GM21515 (cell line): ENCODE data around the gene TEKTIP1.
"Not testable (repeated sequence)": the region's sequence is repeated elsewhere in the genome, so short reads cannot be mapped to it uniquely, and the experiment has no call there.

Experiments used
- ATAC-seq: cut with Tn5 transposase; IDR thresholded peaks from one replicate; pipeline ENCODE4 v1.9.1; 2021; ENCODE audit not compliant: unreplicated experiment

The TEKTIP1 gene

DNA sequence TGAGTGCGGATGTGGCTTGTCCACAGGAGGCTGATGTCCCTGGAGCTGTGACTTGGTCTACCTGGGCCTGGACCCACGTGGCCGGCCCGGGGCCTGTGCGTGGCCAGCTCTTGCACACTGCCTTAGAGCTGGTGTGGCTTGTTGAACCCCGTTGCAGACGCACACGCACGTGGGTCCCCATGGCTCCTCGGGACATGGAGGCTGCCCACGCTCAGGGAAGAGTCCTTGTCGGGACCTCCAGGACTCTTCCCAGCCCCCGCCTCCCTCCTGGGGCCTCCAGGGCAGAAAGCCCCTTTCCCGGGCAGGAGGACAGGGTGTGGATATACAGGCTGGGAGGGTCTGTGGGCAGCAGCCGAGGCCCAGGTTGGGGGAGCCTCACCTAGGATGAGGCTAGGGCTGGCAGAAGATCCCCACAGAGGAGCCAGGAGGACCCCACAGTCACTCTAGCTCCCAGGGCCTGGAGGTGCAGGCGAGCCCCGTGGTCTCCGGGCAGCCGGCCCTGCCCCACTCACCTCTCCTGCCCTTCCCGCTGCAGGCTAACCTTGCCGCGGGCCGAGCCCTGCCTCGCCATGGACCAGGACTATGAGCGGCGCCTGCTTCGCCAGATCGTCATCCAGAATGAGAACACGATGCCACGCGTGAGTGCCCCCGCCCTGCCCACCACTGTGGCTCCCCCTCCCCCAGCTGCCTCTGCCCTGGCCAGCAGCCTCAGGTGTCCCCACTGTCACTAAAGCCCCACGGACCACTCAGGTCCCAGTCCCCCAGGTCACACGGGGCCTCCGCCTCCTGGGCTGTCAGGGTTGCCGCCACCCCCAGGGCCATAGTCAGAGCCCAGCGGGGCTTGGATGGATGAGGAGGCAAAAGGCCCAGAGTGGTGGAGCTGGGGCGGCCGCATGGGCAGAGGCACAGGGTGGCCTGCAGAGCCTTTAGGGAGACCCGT is 16.3 kb upstream of the TEKTIP1 start:
- no peak for ATAC-seq

DNA sequence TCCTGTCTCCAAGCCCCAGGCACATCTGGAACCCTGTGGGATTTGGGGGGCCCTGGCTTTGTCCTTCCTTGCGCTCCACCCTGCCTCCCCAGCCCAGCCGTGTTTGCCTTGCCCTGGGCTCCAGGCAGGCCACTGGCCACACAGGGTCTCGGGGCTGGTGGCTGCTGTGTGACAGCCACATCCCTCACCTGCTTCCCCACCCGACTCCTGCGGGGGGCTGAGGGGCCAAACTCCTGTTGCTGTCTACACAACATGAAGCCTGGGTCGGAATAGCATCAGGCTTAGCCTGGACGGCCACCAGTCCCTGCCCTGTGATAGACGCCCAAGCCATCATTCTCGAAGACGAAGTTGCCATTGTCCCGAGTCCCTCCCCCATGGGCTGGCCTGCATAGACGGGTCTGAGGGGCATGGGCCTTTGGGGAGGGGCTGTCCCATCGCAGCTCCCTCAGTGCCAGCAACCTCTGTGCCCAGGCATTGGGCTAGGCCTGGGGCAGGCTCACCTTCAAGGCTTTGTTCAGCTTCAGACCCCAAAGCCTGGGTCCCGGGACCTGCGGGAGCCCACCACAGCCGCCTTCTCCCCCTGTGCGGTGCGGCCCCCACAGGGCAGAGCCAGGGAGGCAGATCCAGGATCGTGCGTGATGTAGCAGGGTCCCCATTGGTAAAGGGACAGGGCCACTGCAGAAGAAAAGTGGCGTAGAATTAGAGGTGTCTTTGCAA is 15.5 kb upstream of the TEKTIP1 start:
- ATAC-seq: no peak

DNA sequence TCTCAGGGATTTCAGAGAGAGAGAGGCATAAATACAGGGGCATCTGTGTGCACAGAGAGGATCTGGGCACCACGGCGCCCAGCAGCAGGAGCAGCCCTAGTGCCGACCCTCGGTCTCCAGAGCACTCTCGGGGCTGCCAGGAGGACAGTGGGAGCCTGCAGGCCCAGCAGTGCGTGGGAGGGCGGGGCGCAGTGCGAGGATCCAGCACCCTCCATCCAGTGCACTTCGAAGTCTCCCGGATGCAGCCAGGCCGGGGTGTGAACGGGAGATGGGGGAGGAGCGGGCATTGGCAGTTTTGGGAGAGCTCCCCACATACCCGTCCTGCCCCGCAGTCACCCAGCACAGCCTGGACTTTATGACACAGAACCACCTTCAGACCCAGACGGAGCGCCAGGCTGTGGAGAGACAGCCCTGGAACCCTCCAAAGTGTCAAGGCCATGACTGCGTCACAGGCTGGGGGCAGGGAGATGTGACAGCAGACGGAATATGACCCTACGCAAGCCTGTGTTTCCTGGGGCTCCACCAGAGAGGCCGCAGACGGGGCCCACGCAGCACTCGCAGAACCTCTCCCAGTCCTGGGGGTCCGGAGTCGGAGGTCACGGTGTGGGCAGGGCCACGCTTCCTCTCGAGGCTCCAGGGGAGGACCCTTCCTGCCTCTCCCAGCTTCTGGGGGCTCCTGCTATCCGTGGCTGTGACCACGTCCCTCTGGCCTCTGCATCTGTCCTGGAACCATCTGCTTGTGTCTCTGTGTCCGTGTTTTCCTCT is 14.7 kb upstream of the TEKTIP1 start:
- no peak for ATAC-seq

DNA sequence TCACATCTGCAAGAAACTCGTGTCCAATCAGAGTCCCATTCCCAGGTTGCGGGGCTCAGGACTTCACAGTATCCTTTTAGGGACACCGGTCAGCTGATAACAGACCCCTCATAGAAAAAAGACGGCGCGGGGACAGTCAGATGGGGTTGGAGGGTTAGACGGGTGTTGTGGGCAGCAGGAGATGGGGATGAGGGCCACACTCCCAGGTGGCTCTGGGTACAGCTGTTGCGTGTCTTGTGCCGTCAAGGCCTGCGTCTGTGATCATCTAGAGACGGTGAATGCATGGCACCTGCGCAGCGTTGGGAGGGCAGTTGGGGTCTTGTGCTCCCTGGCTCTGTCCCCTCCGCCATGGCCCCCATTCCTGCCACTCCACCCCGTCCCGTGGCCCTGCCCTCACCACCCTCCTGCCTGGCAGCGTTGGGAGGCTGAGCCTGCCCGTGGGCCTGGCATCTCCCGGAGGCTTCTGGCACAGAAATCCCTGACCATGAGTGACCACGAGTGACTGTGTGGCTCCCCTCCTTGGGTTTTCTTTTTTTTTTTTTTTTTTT is 14.0 kb upstream of the TEKTIP1 start:
- ATAC-seq: no peak

DNA sequence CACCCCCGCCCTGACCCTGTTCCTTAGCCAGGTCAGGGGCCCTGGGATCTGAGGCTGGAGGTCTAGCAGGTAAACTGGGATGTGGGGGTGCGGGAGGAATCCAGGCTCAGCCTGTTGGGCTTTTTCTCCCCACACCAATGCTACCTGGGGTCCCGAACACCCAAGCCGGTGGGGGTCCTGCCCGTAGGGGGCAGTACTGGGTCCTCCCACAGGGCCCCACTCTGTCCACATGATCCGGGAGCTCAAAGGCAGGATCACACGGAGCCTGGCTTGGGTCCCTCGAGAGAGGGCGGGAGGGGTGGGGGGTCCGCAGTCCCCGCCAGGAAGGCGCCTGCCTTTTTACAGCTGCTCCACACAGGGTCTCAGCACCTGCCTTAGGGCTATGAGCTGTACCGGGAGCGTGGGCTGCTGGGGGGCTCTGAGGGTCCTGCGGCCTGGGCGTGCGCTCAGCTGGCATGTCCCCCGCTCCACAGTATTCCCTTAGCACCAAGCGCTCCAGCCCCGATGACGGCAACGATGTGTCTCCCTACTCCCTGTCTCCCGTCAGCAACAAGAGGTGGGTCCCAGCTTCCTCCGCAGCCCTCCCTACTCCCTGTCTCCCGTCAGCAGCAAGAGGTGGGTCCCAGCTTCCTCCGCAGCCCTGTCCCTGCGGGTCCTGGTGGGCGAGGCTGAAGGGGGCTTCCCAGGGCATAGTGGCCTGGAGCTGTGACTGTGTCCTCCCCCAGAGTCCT is 12.3 kb upstream of the TEKTIP1 start:
- ATAC-seq: no peak

DNA sequence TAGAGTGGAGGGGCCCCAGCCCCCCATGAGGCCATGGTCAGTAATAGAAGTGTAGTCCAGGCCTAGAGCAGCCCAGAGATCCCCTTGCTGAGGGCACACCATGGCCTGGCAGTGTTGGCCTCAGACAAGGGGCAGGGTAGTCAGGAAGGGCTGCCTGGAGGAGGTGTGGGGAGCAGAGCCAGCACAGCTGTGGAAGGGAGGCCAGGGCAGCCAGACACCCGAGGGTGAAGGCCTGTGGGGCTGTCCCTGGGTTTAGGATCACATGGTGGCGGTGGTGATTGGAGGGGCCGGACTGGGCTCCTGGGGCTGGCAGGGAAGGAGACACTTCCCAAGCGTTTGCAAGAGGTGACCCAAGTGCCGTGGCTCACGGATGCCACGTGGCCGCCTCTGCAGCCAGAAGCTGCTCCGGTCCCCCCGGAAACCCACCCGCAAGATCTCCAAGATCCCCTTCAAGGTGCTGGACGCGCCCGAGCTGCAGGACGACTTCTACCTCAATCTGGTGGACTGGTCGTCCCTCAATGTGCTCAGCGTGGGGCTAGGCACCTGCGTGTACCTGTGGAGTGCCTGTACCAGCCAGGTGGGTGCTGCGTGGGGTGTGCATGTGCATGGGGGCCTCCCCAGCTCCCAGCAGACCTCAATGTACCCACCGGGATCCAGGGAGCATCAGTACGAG is 11.6 kb upstream of the TEKTIP1 start:
- ATAC-seq: no peak

DNA sequence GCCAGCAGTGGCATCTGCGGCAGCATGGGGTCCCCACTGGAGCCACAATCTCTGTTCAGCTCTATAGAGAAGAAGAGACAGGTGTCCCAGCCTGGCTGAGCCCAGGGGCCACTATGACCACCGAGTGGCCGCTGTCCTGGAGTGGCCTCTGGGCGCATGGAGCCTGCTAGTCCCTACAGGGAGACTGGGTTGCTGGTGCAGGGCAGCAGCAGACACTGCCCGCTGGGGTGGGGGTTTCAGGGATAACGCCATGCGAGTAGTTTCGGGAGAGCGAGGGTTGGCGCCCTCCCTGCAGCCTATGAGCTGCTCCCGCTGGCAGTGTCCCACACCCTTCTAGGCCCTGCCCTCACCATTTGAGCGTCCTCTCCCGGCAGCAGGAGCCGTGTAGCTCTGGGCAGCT is 10.9 kb upstream of the TEKTIP1 start:
- ATAC-seq: no peak

DNA sequence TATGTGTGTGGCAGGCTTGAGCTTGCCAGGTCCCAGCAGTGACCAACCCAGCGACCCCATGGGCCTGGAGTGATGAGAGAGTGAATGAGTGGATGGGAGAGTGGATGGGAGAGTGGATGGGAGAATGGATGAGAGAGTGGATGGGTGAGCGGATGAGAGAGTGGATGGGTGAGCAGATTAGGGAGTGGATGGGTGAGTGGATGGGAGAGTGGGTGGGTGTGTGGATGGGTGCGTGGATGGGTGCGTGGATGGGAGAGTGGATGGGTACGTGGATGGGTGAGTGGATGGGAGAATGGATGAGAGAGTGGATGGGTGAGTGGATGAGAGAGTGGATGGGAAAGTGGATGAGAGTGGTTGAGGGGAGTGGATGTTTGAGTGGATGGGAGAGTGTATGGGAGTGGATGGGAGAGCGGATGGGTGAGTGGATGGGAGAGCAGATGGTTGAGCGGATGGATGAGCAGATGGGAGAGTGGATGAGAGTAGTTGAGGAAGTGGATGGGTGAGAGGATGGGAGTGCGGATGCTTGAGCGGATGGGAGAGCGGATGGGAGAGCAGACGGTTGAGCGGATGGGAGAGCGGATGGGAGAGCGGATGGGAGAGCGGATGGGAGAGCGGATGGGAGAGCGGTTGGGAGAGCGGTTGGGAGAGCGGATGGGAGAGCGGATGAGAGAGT is 10.3 kb upstream of the TEKTIP1 start:
- ATAC-seq: no peak

DNA sequence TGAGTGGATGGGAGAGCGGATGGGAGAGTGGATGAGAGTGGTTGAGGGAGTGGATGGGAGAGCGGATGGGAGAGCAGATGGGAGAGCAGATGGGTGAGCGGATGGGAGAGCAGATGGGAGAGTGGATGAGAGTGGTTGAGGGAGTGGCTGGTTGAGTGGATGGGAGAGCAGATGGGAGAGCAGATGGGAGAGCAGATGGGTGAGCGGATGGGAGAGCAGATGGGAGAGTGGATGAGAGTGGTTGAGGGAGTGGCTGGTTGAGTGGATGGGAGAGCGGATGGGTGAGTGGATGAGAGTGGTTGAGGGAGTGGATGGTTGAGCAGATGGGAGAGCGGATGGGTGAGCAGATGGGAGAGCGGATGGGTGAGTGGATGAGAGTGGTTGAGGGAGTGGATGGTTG is 9.7 kb upstream of the TEKTIP1 start:
- ATAC-seq: not testable (repeated sequence)

DNA sequence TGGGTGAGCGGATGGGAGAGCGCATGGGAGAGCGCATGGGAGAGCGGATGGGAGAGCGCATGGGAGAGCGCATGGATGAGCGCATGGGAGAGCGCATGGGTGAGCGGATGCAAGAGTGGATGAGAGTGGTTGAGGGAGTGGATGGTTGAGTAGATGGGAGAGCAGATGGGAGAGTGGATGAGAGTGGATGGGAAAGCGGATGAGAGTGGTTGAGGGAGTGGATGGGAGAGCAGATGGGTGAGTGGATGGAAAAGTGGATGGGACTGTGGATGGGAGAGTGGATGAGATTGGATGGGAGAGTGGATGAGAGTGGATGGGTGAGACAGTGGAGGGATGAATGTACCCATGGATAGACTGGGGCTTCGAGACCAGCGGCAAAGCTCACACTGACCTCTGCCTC is 8.6 kb upstream of the TEKTIP1 start:
- no peak for ATAC-seq

DNA sequence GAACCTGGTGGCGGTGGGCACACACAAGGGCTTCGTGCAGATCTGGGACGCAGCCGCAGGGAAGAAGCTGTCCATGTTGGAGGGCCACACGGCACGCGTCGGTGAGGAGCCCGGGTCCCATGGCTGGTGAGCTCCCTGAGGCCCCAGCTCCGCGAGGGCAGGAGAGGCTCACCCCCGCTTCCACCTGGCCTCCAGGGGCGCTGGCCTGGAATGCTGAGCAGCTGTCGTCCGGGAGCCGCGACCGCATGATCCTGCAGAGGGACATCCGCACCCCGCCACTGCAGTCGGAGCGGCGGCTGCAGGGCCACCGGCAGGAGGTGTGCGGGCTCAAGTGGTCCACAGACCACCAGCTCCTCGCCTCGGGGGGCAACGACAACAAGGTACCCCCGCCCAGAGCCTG is 7.3 kb upstream of the TEKTIP1 start:
- no peak for ATAC-seq

DNA sequence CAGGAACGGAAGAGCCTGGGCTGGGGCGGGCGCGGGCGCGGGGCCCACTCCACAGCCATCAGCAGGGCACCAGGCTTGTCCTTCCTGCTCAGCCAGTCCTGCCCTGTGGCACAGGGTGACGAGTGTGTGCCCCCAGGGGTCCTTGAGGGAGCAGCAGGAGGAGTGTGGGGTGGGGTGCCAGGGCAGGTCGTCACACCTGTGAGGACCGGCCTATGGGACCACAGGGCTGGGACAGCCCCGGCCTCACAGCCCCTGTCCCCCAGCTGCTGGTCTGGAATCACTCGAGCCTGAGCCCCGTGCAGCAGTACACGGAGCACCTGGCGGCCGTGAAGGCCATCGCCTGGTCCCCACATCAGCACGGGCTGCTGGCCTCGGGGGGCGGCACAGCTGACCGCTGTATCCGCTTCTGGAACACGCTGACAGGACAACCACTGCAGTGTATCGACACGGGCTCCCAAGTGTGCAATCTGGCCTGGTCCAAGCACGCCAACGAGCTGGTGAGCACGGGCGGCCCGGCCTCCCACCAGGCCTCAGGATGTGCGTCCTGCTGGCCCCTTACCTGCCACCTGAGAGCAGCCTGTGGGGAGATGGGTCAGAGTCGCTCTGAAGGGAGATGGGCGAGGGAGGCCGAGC is 6.7 kb upstream of the TEKTIP1 start:
- ATAC-seq: no peak

DNA sequence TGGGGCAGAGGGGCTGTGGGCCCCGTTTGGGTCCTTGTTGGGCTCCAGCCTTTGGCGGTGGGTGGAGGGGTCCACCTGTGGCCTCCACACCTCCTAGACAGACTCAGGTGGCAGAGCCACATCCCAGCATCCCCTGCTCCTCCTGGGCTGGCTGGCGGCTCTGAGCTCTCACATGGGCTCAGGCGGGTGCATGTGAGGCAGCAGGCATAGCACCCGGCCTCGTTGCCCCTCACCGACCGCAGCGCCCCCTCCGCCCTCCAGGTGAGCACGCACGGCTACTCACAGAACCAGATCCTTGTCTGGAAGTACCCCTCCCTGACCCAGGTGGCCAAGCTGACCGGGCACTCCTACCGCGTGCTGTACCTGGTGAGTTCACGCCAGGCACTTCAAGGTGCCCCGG is 5.9 kb upstream of the TEKTIP1 start:
- no peak for ATAC-seq

DNA sequence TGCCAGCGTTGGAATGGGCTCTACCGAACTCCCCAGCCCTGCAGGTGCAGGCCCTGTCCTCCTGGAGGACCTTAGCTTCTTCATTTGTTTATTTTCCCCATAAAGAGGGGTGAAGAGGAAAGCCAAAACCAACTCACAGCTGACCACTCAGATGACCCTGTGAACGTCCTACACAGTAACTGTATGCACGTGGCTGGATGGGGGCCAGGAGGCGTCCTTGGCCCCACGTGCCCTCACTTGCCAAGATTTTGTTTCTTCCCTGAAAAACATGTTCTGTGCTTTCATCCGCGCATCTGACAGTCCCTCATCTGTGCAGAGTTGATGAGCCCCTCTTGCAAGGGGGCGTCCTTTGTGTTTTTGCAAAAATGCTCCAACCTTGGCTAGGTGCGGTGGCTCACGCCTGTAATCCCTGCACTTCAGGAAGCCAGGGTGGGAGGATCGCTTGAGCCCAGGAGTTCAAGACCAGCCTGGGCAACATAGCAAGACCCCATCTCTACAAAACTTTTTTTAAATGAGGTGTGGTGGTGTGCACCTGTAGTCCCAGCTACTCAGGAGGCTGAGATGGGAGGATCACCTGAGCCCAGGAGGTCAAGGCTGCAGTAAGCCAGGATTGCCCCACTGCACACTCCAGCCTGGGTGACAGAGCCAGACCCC is 5.3 kb upstream of the TEKTIP1 start:
- no peak for ATAC-seq

DNA sequence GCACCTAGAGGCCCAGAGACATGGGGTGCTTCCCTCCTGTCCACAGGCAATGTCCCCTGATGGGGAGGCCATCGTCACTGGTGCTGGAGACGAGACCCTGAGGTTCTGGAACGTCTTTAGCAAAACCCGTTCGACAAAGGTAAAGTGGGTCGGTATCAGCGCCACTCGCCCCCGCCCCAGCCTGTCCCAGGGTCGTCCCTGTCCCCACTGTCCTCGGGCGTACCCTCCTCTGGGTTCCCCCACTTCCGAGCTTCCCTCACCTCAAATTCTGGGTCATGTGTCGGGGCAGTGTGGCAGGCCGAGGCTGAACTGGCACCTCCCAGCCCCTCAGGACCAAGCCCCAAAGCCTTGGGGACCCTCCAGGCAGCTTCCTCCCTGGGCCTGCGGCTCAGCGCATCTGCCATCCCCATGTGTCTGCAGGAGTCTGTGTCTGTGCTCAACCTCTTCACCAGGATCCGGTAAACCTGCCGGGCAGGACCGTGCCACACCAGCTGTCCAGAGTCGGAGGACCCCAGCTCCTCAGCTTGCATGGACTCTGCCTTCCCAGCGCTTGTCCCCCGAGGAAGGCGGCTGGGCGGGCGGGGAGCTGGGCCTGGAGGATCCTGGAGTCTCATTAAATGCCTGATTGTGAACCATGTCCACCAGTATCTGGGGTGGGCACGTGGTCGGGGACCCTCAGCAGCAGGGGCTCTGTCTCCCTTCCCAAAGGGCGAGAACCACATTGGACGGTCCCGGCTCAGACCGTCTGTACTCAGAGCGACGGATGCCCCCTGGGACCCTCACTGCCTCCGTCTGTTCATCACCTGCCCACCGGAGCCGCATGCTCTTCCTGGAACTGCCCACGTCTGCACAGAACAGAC is 4.4 kb upstream of the TEKTIP1 start:
- no peak for ATAC-seq

DNA sequence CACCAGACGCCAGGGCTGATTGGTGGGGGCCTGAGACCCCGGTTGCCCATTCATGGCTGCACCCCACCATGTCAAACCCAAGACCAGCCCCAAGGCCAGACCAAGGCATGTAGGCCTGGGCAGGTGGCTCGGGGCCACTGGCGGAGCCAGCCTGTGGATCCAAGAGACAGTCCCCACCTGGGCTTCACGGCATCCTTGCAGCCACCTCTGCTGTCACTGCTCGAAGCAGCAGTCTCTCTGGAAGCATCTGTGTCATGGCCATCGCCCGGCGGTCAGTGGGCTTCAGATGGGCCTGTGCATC is 3.8 kb upstream of the TEKTIP1 start:
- no peak for ATAC-seq

DNA sequence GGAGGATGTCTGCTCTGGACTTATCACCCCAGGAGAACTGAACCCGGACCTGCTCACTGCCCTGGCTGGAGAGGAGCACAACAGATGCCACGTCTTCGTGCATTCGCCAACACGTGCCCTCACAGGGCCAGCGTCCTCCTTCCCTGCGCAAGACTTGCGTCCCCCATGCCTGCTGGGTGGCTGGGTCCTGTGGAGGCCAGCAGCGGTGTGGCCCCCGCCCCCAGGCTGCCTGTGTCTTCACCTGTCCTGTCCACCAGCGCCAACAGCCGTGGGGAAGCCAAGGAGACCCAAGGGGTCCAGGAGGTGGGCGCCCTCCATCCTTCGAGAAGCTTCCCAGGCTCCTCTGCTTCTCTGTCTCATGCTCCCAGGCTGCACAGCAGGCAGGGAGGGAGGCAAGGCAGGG is 3.4 kb upstream of the TEKTIP1 start:
- ATAC-seq: no peak

DNA sequence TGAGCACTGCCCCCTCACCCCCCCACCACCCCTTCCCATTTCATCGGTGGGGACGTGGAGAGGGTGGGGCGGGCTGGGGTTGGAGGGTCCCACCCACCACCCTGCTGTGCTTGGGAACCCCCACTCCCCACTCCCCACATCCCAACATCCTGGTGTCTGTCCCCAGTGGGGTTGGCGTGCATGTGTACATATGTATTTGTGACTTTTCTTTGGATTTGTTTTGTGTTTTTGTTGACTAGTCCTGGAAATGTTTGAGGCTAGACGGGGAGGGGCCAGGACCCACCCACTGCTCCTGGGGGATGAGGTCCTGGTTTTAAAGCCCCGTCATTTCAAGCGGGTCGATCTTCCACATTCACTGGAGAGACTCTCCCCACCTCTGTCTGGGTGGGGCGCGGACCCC is 3.0 kb upstream of the TEKTIP1 start:
- ATAC-seq: no peak
